Measurements from ENCODE around the gene FER. TPM values are rescaled to one million over a fixed set of nuclear protein-coding genes. Genes with fewer than 3 reads are reported as not detected.
A peak's percentile ranks its signal among the peaks of the same experiment; 100 is the strongest.

The FER gene
- total and polyA plus RNA-seq, 10 of the 15 experiments (the other 5 are each of a cell fraction or from before 2014, with no cell fraction given): 4.4 to 19.1 (median 9.6) TPM

DNA sequence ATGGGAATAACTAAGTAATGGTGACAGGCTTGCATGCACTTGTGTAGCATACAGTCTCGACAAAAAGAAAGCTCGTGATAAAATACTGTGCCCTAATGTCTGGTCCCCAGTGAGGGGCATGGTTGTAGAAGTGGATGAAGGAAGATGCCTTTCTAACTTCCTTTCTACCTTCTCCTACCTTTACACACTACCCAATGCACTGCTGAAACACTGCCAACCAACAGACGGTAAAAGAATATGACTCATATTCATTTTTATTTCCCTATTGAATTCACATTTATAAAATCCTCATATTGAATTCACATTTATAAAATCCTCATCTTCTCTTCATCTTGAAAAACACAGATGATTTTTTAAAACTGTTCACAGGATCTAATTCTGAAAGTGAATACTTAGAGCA is 439.1 kb downstream of the FER start (continued):
- TF ChIP-seq, protein P1, sequence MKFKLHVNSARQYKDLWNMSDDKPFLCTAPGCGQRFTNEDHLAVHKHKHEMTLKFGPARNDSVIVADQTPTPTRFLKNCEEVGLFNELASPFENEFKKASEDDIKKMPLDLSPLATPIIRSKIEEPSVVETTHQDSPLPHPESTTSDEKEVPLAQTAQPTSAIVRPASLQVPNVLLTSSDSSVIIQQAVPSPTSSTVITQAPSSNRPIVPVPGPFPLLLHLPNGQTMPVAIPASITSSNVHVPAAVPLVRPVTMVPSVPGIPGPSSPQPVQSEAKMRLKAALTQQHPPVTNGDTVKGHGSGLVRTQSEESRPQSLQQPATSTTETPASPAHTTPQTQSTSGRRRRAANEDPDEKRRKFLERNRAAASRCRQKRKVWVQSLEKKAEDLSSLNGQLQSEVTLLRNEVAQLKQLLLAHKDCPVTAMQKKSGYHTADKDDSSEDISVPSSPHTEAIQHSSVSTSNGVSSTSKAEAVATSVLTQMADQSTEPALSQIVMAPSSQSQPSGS (IDR thresholded peaks at IDR 0.05; ENCODE audit: low read length): no peak
- TF ChIP-seq POLR2AphosphoS2 (IDR thresholded peaks at IDR 0.05; ENCODE audit: low read depth, low read length): no peak
- no peak for TF ChIP-seq FOXM1 (IDR thresholded peaks at IDR 0.05; ENCODE audit: low read depth, low read length)

GRCh38 chr5:109191153-109191558 is 443.5 kb downstream of the FER start:
- H3K4me3 ChIP-seq: no peak overlapping the region
- ChIA-PET RAD21 (ENCODE audit: unreplicated experiment) (no interaction called here), CTCF (no interaction called here), POLR2A (no interaction called here), SMC1A (ENCODE audit: uncharacterized antibody, unreplicated experiment) (no interaction called here)
- H3K36me3 ChIP-seq (ENCODE audit: control insufficient read depth in 2 of 2, insufficient read depth in 2 of 2, low read length in 1 of 2): peaks cover 0 to 1% of the 10 kb centered on the region in 2 experiments; a peak in 1 of 4 replicates
- peak; percentile 91 for ATAC-seq
- no peak for DNase-seq (ENCODE audit: low read depth, low spot score)
- H3K4me1 ChIP-seq (ENCODE audit: control insufficient read depth, insufficient read depth, low read length): peaks cover 5% of the 10 kb centered on the region
- no peaks in the 10 kb centered on the region for H3K9me3 ChIP-seq (replicated peaks; ENCODE audit: control insufficient read depth, insufficient read depth, low read length)
- H3K79me2 ChIP-seq (ENCODE audit: control insufficient read depth, insufficient read depth, low read length): no peaks in the 10 kb centered on the region
- no peaks in the 10 kb centered on the region for H3K27me3 ChIP-seq (replicated peaks in 1 of 2; ENCODE audit: control insufficient read depth in 2 of 2, insufficient read depth in 2 of 2, low read length in 1 of 2)
- H3K27ac ChIP-seq (ENCODE audit: control insufficient read depth, insufficient read depth): no peak overlapping the region
- no peak overlapping the region for H3K4me2 ChIP-seq (ENCODE audit: control insufficient read depth, insufficient read depth)
- no TSS peak for BruUV-seq (replicated peaks)
- in situ Hi-C loops (cut with MboI): no loop called here
- no peak overlapping the region for H3K9ac ChIP-seq (ENCODE audit: control insufficient read depth, insufficient read depth, low read length)
- FAIRE-seq: no peak
- WGBS (ENCODE audit: insufficient coverage, insufficient replicate concordance, low lambda C conversion rate, missing lambda C conversion rate): 2% methylated on average over 2 of the region's 2 CpGs
- H4K20me1 ChIP-seq (ENCODE audit: control insufficient read depth, insufficient read depth): no peaks in the 10 kb centered on the region
- intact Hi-C loops (cut with micrococcal nuclease; ENCODE audit: unreplicated experiment): no loop called here
- H2AFZ ChIP-seq (ENCODE audit: control insufficient read depth, low read depth, low read length): no peak overlapping the region
- TF ChIP-seq RBBP5 (conservative IDR thresholded peaks at IDR 0.05): no peak
- no peak for TF ChIP-seq TAF1 (IDR thresholded peaks at IDR 0.05; ENCODE audit: borderline replicate concordance, low read depth, low read length)
- peak; percentile 61 for TF ChIP-seq JUNB (IDR thresholded peaks at IDR 0.05)
- TF ChIP-seq, protein P1 (IDR thresholded peaks at IDR 0.05; ENCODE audit: low read length): no peak
- TF ChIP-seq, protein P2, sequence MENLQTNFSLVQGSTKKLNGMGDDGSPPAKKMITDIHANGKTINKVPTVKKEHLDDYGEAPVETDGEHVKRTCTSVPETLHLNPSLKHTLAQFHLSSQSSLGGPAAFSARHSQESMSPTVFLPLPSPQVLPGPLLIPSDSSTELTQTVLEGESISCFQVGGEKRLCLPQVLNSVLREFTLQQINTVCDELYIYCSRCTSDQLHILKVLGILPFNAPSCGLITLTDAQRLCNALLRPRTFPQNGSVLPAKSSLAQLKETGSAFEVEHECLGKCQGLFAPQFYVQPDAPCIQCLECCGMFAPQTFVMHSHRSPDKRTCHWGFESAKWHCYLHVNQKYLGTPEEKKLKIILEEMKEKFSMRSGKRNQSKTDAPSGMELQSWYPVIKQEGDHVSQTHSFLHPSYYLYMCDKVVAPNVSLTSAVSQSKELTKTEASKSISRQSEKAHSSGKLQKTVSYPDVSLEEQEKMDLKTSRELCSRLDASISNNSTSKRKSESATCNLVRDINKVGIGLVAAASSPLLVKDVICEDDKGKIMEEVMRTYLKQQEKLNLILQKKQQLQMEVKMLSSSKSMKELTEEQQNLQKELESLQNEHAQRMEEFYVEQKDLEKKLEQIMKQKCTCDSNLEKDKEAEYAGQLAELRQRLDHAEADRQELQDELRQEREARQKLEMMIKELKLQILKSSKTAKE (IDR thresholded peaks at IDR 0.05; ENCODE audit: low read depth, poor library complexity, severe bottlenecking): no peak
- TF ChIP-seq, protein P3, sequence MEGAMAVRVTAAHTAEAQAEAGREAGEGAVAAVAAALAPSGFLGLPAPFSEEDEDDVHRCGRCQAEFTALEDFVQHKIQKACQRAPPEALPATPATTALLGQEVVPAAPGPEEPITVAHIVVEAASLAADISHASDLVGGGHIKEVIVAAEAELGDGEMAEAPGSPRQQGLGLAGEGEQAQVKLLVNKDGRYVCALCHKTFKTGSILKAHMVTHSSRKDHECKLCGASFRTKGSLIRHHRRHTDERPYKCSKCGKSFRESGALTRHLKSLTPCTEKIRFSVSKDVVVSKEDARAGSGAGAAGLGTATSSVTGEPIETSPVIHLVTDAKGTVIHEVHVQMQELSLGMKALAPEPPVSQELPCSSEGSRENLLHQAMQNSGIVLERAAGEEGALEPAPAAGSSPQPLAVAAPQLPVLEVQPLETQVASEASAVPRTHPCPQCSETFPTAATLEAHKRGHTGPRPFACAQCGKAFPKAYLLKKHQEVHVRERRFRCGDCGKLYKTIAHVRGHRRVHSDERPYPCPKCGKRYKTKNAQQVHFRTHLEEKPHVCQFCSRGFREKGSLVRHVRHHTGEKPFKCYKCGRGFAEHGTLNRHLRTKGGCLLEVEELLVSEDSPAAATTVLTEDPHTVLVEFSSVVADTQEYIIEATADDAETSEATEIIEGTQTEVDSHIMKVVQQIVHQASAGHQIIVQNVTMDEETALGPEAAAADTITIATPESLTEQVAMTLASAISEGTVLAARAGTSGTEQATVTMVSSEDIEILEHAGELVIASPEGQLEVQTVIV (IDR thresholded peaks at IDR 0.05; ENCODE audit: borderline replicate concordance, partially characterized antibody): no peak
- no peak for TF ChIP-seq ZNF24 (IDR thresholded peaks at IDR 0.05)
- TF ChIP-seq, protein P4, sequence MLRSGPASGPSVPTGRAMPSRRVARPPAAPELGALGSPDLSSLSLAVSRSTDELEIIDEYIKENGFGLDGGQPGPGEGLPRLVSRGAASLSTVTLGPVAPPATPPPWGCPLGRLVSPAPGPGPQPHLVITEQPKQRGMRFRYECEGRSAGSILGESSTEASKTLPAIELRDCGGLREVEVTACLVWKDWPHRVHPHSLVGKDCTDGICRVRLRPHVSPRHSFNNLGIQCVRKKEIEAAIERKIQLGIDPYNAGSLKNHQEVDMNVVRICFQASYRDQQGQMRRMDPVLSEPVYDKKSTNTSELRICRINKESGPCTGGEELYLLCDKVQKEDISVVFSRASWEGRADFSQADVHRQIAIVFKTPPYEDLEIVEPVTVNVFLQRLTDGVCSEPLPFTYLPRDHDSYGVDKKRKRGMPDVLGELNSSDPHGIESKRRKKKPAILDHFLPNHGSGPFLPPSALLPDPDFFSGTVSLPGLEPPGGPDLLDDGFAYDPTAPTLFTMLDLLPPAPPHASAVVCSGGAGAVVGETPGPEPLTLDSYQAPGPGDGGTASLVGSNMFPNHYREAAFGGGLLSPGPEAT (IDR thresholded peaks at IDR 0.05; ENCODE audit: low read depth): no peak
- no peak for TF ChIP-seq SMAD5 (IDR thresholded peaks at IDR 0.05; ENCODE audit: low read depth)
- no peak for TF ChIP-seq CBX3 (IDR thresholded peaks at IDR 0.05; ENCODE audit: borderline replicate concordance, low read depth)
- no peak for TF ChIP-seq NBN (IDR thresholded peaks at IDR 0.05)
- TF ChIP-seq RFX5 (IDR thresholded peaks at IDR 0.05; ENCODE audit: low read depth, low read length): no peak
